ENCODE results near the gene CEP63.

Gene CEP63

DNA sequence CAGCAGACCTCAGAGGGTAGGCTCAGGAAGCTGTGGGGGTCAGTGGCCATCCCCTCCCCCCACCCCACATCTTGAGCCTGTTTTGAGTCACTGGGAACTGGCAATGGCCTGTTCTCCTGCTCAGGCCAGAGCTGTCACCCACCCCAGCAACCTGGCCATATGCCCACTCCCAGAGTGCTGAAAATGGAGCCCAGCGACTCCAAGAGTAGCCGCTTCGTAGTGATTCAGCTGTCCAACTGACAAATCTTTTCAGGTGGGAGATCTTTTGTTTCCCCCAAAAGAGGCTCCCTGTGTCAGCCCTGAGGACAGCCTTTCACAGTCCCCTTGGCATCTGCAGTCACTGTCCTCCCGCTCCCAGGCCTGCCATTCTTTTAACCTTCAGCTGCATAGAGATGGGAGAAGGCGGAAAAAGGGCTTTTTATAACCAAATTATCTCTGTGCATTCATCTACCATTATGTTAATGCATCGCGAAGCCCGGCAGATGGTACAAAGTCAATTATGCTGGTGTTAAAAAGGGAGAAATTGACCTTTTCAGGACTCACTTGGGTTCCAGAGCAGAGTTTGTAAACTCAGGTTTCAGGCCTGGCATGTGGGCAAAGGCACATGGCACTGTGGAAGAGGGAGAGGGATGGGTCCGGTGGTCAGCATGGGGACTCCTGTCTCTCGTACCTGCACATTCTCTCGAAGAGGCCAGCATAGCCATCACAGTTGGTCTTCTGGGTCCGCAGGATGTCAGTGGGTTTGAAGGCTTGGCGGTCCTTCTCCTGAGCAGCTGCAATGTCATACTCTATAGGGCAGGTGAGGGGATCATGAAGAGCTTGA lies 132.8 kb downstream of the CEP63 start:
- no peak for DNase-seq (ENCODE audit: low spot score)
- in situ Hi-C loops (cut with MboI; ENCODE audit: low pct_unique_long_range_greater_than_20kb, low sequenced_read_pairs, unreplicated experiment) = no loop called here
- TF ChIP-seq, protein P1, sequence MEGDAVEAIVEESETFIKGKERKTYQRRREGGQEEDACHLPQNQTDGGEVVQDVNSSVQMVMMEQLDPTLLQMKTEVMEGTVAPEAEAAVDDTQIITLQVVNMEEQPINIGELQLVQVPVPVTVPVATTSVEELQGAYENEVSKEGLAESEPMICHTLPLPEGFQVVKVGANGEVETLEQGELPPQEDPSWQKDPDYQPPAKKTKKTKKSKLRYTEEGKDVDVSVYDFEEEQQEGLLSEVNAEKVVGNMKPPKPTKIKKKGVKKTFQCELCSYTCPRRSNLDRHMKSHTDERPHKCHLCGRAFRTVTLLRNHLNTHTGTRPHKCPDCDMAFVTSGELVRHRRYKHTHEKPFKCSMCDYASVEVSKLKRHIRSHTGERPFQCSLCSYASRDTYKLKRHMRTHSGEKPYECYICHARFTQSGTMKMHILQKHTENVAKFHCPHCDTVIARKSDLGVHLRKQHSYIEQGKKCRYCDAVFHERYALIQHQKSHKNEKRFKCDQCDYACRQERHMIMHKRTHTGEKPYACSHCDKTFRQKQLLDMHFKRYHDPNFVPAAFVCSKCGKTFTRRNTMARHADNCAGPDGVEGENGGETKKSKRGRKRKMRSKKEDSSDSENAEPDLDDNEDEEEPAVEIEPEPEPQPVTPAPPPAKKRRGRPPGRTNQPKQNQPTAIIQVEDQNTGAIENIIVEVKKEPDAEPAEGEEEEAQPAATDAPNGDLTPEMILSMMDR (IDR thresholded peaks at IDR 0.05; ENCODE audit: extremely low read depth, insufficient read depth, missing control alignments) = no peak

DNA sequence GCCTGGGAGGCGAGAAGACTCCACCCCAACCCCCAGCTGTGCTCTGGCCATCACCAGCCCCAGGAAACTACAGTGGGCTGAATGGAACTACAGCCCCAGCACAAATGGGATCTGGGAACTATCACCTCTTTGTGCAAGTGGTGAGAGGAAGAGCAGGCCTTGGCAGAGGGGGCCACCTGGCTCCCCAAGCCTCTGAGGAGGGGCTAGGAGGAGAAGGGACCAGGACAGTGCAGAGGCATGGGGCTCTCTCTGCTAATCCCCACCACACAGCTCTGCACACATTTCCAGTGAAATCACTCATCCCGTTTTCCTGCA lies 133.4 kb downstream of the CEP63 start:
- TF ChIP-seq, protein P1 (IDR thresholded peaks at IDR 0.05; ENCODE audit: extremely low read depth, insufficient read depth, missing control alignments) = no peak
- in situ Hi-C loops (cut with MboI; ENCODE audit: low pct_unique_long_range_greater_than_20kb, low sequenced_read_pairs, unreplicated experiment) = no loop called here
- no peak for DNase-seq (ENCODE audit: low spot score)

DNA sequence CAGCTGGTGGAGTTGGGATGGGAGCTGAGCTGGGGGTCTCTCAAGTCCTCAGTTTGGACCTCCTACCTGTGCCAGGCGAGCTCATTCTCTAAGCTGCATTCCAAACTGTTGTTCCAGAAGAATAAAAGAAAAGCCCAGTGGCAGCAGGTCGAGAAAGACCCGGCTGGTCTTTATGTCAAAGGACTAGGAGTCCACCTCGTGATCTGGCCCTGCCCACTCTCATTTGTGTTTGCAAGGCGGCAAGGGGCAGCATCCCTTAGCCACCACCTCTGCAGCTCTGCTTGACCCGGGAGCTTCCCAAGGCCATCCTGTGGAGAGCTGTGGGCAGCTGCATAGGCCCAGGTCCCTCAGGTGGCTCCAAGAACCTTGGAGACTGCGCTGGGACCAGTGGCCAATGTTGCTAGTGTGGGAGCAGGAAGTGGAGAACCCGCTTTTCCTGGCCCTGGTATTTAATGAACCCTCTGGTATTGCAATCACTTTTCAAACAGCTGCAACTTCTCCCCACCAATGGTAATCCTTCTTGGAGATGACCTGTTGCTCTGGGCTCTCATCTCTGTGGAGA lies 134.1 kb downstream of the CEP63 start:
- in situ Hi-C loops (cut with MboI; ENCODE audit: low pct_unique_long_range_greater_than_20kb, low sequenced_read_pairs, unreplicated experiment) = no loop called here
- DNase-seq (ENCODE audit: low spot score) = no peak
- TF ChIP-seq, protein P1 (IDR thresholded peaks at IDR 0.05; ENCODE audit: extremely low read depth, insufficient read depth, missing control alignments) = no peak

DNA sequence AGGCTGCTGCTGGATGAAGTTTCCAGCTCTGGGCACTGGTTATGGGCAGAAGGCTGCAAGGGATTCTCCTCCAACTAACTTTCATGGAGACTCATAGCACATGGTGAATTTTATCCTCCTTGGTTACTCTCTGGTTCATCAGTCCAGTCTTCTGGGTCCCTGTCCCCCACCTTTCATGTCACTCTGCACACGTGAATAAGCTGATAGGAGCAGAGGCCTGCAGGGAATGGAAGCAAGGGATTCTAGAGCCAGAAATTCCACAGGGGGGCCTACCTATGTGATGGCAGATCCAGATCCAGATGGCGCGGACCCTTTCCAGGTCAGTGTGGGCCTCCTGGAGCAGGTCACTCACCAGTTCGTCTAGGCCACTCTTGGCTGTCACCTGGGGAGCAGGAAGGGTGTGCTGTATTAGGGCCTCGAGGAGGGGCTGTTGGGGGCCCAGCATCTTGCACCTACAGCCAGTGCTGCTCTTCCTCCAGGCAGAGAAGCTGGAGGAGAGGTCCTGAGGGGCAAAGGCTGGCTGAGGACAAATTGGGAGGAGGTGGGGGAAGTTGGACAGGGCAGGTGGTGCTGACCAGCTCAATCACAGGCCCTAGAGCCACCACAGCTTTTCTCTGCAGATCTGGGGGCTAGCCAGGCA lies 134.7 kb downstream of the CEP63 start:
- TF ChIP-seq, protein P1 (IDR thresholded peaks at IDR 0.05; ENCODE audit: extremely low read depth, insufficient read depth, missing control alignments) = no peak
- DNase-seq (ENCODE audit: low spot score) = no peak
- in situ Hi-C loops (cut with MboI; ENCODE audit: low pct_unique_long_range_greater_than_20kb, low sequenced_read_pairs, unreplicated experiment) = no loop called here

DNA sequence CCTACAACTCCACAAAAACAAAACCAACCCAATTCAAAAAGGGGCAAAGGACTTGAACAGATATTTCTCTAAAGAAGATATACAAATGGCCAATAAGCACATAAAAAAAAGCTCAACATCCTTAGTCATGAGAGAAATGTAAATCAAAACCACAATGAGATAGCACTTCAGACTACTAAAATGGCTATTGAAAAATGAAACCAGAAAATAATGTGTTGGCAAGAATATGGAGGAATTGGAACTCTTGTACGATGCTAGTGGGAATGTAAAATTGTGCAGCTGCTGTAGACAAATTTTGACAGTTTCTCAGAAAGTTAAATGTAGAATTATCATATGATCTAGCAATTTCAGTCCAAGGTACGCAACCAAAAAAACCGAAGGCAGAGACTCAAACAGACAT lies 136.0 kb downstream of the CEP63 start:
- in situ Hi-C loops (cut with MboI; ENCODE audit: low pct_unique_long_range_greater_than_20kb, low sequenced_read_pairs, unreplicated experiment) = no loop called here
- no peak for DNase-seq (ENCODE audit: low spot score)
- TF ChIP-seq, protein P1 (IDR thresholded peaks at IDR 0.05; ENCODE audit: extremely low read depth, insufficient read depth, missing control alignments) = no peak

DNA sequence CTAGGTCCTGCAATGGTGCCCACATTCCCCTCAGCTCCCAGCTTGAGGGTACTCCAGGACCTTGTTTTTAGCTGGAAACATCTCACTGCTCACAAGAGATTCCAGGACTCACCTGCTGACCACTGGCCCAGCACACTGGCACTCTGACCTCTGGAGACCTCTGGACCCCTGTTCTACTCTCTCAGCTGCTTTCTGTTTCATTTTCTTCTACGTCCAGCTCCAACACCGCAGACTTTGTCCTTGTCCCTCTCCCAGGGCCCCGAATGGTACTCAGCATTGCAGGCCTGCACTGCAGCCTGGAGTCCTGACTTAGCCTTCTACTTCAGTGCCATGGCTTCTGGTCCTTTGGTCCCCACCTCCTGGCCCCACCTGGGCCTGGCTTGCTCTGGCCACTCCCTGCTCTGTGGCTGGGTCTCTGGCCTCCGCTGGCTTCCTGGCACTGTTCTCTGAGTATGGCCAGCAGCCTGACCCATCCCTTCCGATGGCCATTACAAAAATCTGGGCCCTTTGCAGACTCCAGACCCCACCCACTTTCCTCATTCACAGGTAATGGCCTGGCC lies 137.0 kb downstream of the CEP63 start:
- in situ Hi-C loops (cut with MboI; ENCODE audit: low pct_unique_long_range_greater_than_20kb, low sequenced_read_pairs, unreplicated experiment) = no loop called here
- no peak for DNase-seq (ENCODE audit: low spot score)
- TF ChIP-seq, protein P1 (IDR thresholded peaks at IDR 0.05; ENCODE audit: extremely low read depth, insufficient read depth, missing control alignments) = no peak
